Measurements from ENCODE around the gene SLC9A3.
"Not testable (repeated sequence)": the region's sequence is repeated elsewhere in the genome, so short reads cannot be mapped to it uniquely, and the experiment has no call there.

The SLC9A3 gene

DNA sequence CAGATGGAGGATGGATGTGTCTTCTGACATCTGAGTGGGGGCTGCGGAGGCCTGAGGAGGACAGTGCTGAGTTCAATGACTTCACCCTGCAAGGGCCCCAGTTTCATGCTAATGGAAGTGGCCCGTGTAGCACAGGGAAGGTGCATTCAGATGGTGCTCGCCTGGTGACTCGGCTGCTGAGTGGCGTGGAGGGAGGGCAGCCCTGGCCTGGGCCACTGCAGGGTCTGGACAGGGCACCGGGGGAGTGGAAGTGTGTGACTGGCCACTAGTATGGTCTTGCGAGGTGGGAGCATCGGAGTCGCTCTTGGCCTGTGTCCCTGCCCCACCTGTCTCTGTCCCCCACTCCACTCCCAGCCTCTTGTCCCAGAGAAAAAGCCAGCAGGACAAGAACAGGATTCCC, 1.7 kb upstream of the SLC9A3 start:
- DNase-seq (ENCODE audit: low spot score) = no peak

DNA sequence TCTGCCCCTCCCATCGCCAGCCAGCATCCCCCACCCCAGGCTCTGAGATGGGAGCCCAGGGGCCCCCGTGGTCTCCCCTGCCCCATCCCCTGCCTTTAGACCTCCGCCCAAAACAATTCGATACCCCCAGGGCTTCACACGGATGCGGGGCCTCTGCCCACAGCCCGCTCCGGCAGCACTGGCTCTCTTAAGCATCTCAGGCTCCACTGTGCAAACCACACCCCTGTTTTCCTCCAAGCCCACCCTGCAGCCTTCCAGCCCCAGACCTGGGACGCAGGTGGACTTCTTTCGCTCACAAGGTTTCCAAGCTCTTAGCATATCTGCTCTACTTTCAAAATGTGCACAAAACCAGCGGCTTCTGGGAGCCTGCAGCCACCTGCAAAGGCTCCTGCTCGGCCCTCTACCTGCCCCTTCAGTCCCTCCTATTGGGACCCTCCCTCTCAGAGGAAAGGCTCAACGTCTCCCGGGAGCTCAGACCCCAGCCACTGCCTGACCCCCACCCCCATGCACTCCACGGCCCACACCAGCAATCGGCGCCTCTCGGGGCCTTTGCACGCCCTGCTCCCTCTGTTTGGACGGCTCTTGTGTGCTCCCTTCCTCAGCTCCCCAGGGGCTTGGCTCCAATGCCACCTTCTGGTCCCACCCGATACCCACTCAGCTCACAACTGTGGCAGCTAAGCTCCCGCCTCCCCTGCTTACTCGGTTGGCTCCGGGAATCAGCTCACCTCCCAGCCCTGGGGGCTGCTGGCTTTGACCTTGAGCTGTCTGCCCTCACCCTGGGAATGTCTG, 918 bp upstream of the SLC9A3 start:
- no peak for DNase-seq (ENCODE audit: low spot score)

DNA sequence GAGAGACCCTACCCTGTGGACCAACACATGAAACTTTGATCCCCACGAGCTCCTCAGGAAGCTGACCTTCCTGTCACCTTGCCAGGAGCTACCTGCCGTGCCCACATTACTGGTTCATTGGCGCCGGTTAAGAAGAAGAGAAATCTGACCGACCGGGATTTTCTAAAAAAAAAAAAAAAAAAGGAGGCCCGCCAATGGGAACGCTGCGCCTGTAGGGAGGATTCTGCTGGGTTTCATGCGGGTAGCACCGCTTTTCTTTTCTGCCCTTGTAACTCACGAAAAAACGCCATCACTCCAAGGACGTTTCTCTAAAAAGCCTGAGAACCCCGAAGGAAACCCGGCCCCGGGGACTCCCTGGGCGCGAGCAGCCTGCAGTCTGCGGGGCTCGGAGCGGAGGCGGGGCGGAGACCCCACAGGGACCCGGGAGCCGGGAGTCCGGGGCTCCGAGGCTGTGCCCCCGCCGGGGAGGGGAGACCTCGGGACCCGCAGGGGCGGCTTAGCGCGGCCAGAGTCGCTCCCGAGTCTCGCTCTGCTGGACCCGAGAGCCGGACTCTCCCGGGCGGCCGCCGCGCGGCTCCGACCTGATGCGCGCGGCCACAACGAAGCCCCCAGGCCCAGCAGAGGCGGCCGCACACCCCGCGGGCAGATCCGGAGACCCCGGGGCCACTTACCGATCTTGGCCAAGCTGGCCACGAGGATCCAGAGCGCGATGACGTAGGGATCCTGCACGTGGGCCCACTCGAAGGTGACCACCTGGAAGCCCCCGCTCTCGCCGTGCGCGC, 617 bp downstream of the SLC9A3 start:
- DNase-seq (ENCODE audit: low spot score) = peak; percentile 56

DNA sequence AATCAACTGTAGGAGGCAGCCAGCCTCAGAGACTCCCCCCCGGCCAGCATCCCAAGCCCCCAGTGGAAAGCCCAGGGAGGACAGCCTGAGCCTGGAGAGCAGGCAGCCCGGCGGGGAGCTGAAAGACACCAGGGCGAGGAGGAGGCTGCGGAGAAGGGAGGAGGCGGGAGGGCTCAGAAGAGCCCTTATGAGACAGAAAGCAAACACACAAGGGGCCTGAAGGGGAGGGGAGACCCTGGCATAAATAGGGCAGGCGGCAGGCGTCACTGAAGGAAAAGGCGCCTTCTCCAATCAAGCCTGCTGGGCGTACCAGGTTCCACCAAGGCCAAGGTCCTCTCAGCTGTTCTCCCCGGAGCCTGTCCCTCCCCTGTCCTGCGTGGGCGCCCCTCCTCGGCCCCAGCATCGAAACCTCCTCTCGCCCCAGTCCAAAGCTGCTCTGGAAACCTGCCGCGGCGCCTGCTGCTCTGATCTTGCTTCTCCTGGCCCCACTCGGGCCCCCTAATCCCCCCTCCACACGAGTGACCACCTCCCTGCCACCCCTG, 1.3 kb downstream of the SLC9A3 start:
- DNase-seq (ENCODE audit: low spot score) = no peak

DNA sequence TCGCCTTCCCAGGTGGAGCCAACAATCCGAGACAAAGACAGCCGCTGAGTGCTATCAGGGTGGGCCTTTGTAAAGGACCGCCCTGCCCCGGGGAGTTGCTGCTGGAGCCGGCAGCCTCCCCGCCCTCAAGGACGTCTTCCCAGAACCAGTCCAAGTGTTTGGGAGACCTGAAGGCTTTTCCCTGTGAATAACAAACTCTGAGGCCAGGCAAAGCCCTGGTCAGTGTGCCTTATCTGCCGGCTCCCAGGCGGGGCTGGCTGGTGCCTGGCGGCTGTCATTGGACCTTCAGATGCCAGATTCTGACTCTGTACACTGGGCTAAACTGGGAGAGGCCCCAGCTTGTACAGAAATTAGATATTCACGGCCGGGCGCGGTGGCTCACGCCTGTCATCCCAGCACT, 2.1 kb downstream of the SLC9A3 start:
- DNase-seq (ENCODE audit: low spot score) = no peak

DNA sequence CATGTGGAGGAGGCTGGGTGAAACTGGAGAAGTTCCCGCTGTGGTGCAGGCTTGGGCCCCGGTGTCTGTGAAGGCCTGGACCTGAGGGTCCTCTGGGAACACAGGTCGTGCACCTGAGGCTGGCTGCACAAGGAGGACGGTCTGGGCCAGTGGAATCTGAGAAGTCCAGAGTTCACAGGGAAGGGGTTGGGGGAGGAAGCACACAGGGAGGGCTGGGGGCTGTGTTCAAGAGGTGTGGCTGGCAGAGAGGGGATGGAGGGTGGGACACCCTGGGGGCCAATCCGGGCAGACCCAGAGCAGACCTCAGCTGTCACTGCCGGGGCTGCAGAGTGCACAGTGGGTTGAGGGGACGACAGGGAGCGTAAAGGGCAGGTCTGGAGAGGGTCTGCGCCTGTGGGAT, 2.6 kb downstream of the SLC9A3 start:
- no peak for DNase-seq (ENCODE audit: low spot score)

DNA sequence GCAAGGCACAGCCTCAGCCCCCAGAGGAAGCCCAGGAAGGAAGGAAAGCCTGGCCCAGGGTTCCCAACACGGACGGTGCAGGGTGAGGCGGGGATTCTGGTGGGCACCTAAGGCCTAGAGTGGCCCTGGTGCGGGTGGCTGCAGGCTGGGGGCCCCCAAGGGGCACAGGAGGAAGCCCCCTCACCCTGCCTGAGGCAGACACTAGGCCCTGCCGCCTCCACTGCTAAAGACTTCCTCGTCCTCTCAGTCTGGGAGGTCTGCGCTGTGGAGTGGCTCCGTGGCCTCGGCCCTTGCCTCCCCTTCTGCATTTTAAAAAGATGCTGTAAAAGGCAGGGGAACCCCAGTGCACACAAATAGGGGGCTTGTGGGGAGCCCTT, 3.4 kb downstream of the SLC9A3 start:
- DNase-seq (ENCODE audit: low spot score) = no peak

DNA sequence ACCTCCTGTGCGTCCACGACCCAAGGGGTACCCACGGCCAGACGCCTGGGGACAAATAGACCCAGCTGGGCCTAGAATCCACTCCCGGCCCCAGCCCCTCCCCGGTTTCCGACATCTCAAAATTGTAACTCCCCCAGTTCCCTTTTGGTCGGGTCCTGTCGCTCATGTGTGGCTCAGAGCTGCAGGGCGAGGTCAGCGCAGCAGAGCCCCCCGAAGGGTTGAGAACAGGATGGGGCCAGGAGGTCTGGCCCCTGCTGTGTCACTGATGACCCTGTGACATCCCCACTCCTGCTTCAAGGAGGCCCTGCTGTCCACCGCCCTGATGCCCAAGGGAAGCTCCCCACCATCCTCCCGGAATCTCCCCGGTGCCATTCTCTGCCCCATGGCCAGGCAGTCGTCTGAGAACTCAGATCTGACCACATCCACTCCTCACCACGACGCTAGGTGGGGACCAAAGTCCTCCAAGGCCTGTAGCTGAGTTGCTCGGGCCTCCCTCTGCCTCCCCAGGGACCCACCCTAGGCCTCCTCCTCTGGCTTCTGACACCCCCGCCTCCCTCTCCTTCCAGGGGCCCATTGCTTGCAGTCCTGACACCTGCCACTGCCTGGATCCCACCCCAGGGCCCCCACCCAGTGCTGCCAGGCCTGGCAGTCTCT, 3.9 kb downstream of the SLC9A3 start:
- DNase-seq (ENCODE audit: low spot score) = no peak

DNA sequence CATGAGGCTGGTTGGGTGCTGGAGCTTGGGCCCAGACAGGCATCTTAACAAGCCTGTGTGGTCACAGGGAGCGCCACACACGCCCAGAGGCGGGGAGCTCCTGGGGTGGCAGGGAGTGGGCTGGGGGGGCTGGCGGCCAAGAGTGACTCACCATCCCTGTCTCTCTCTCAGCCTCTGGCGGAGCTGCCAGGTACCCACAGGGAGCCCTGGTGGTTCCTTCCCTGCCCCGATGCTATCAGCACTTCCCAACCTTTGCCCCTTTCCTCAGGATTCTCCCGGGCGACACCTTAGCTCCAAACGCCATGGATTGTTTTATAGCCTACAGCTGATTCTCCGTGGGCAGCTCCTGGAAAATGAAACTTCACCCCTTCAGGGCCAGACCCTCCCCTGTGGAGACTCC, 5.5 kb downstream of the SLC9A3 start:
- DNase-seq (ENCODE audit: low spot score) = no peak

DNA sequence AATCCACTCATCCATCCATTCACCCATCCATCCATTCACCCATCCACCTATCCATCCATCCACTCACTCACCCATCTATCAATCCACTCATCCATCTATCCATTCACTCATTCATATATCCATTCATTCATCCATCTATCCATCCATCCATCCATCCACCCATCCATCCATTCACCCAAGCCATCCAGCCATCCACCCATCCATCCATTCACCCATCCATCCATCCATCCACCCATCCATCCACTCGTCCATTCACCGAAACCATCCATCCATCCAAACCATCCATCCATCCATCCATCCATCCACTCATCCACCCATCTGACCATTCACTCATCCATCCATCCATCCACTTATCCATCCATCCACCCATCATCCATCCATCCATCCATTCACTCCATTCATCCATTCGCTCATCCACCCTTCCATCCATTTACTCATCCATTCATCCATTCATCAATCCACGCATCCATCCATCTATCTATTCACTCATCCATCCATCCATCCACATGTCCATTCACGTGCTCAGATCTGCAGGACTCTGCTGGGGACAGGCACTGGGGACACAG, 6.6 kb downstream of the SLC9A3 start:
- no peak for DNase-seq (ENCODE audit: low spot score)

DNA sequence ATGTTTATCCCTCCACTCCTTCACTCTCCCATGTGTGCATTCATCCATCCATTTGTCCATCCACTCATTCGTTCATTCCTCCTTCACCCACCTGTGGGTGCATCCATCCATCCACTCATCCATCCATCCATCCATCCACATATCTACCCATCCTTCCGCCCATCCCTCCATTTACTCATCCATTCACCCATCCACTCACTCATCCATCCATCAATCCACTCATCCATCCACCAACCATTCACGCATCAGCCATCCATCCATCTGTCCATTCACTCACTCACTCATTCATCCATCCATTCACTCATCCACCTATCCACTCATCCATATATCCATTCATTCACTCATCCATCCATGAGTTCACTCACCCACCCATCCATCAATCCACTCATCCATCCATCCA, 7.3 kb downstream of the SLC9A3 start:
- no peak for DNase-seq (ENCODE audit: low spot score)

DNA sequence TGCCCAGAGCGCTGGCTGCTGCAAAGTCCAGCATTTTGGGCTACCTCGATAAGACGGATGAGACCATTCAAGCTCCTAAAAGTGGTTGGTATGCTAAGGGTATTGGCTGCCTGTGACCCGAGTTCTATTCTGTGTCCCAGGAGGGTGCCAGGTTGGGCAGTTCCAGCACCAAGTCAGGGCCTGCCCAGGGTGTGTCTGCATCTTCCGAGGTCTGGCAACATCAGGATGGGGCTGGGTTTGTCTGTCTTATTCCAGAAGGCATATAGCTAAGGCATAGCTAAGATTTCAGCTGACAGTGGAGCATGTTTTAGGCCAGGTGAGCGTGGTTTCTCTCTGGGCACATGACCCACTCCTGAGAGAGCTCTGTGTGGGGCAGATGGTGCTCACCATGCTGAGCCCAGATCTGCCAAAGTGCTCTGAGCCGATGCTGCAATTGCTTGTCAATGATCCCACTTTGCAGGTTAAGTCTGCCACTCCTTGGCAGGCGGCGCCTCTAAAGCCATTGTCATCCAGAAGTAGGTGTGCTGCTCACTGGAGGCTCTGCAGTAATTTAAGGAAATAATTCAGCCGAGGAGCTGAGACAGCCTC, 7.8 kb downstream of the SLC9A3 start:
- no peak for DNase-seq (ENCODE audit: low spot score)

DNA sequence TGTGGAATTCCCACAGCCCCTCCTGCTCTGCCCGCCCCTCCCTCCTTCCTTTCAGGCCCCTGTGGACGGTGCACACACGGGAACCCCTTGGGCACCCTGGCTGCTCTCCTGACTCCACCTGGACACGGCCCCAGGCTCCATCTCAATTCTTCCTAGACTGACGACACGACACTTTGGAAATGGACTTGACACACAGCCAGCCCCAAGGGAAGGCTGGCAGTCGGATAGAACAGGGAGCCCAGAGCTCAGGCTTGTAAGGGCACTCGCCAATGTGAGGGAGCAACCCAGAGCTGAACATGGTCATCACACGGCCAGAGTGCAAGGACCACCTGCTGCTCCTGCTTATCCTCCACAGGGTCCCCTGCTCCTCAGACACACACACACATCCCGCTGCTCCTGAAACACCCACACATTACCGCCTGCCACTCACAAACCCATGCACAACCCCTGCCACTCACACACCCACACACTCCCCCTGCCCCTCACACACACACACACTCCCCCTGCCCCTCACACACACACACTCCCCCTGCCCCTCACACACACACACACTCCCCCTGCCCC, 8.9 kb downstream of the SLC9A3 start:
- no peak for DNase-seq (ENCODE audit: low spot score)

DNA sequence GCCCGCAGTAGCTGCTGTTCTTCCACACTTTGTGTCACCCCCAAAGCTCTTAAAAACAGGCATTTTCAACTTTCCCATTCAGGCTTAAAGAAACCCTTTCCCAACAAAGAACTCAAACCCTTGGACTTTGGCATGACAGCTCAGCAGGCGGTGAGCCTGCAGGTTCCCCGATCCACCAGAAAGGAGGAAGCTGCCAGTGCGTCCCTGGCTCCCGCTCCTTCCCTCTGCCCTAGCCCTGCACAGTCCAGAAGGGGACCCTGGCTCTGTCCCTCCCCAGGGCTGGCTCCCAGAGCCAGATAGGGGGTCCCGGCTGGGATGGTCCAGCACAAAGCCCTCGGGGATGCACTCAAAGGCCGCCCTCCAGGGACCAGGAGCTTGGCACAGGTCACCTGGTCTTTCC, 9.6 kb downstream of the SLC9A3 start:
- DNase-seq (ENCODE audit: low spot score) = no peak

DNA sequence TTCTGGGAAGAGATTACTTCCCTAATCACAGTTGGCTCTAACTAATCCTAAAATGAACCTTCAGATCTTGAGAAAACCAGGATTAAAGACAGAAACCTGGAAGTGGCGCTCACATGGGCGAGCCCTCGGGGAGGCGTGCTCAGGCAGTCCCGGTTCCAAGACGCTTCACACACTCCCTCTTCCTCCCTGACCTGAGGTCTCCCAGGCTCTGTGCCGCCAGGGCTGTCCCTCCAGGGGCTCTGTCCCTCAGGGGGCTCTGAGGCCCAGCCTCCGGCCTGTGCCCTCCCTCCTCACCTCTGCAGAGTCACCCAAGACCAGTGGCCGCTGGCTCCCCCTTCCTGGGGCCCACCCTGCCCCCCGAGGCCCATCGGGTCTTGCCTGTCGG, 10.2 kb downstream of the SLC9A3 start:
- DNase-seq (ENCODE audit: low spot score) = no peak

DNA sequence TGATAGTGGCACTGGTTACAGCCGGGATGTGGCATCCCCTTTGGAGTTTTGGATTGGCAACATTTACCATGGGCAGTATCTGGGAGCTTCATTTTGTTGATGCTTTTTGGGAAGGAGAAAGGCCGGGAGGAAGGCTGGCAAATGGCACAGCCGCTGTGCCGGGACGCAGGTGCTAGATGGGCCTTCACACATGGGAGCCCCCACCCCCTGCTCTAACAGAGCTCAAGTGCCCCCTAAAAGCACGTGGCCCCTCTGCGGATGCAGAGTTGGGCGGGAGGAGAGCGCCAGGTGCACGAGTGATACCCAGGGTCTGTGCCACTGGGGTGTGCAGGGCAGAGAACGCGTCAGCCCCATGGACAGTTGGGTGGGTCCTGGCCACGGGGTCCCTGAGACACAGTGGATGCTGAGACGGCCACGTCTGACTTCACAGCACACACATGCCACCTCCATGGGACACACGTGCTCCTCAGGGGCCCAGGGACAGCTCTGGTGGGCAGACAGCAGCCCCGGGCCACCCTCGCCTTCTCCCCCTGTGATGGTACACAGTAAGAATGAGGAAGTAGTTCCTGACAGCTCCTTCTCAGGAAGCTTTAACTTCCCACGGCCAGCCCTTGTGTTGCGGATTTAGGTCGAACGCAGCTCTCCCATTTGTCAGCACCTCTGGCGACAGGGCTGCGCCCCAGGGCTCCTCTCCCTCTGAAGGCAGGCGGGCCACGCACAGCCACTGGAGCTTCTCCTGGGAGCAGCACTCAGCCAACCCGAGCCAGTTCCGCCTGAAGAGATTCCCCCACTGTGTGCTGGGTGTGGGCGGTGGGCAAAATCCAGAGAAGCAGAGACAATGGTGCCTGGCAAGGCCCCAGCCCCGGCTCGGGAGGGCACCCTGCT, 10.8 kb downstream of the SLC9A3 start:
- DNase-seq (ENCODE audit: low spot score) = no peak

DNA sequence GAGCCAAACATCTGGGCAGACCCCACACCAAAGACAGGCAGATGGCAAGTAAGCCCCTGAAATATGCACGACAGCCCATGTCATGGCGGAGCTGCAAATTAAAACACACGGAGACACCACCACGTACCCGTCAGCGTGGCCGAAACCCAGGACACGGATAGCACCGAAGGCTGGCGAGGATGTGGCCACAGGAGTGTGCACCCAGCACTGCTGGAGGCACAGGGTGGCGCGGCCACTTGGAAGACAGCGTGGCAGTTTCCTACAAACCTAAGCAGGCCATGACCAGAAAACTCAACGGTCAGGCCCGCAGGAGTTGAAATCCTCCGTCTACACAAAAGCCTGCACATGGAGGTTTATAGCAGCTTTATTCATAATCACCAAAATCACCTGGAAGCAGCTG, 12.8 kb downstream of the SLC9A3 start:
- no peak for DNase-seq (ENCODE audit: low spot score)

DNA sequence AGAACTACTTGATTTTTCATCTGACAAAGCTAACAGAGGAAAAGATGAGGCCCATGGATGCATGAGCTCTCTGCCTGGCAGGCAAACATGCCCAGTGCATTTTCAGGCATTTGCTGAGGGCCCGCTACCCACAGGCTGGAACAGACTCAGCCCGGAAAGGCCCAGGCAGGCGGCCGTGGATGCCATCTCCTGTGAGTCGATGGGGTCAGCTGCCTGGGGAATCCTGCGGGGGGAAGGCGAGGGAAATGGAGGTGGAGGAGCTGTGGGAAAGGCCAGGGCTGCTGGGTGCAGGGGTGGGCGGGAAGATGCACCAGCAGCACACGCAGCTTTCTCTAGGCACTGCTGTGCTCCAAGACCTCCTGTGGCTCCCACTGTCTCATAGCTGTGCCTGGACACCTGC, 13.7 kb downstream of the SLC9A3 start:
- DNase-seq (ENCODE audit: low spot score) = no peak

DNA sequence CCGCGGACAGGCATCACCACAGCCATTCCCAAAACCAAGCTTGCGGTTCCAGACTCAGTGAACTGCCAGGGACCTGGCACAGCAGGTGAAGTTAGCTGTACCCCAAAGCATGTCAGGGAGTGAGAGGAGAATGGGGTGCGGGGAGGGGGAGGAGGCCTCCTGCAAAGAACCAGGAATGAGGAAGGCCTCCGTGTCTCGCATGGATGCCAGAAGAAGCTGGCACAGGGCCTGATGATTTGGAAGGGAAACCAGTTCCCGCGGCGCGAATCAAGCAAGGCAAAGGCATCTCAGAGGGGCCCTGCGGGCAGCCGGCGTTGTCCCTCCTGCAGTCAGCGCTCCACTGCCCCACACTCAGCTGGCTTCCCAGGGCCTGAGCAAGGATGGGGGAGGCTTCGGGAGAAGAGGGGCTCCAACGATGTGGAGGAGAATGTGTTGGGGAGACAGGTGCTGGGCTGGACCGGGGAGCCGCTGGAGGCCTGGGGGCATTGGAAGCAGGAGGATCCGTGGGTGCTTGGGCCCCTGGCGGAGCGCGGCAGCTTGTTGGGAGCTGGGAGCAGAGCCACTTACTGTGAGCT, 14.6 kb downstream of the SLC9A3 start:
- no peak for DNase-seq (ENCODE audit: low spot score)

DNA sequence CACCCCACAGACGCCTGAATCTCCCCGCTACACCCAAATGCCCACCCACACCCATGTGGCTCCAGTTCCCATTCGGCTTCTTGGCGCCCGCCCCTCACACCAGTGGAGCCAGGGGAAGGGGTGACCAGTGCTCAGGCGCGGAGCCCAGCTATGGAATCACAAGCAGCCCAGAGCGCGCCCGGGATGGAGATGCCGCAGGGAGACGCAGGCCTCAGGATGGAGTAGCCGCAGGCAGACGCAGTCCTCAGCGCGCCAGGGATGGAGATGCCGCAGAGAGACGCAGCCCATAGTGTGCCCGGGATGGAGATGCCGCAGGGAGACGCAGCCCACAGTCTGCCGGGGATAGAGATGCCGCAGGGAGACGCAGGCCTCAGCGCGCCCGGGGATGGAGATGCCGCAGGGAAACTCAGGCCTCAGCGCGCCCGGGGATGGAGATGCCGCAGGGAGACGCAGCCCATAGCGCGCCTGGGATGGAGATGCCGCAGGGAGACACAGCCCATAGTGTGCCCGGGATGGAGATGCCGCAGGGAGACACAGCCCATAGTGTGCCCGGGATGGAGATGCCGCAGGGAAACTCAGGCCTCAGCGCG, 16.2 kb downstream of the SLC9A3 start:
- not testable (repeated sequence) for DNase-seq (ENCODE audit: low spot score)

Data from AG08396 (cell line).